ENCODE data around the gene RHBDF2.

- TF ChIP-seq POLR2A (IDR thresholded peaks at IDR 0.05), result no peak
- no peak for TF ChIP-seq CTCF (IDR thresholded peaks at IDR 0.05)
- no peak for TF ChIP-seq POLR2AphosphoS5 (IDR thresholded peaks at IDR 0.05)
Measured at GRCh38 chr17:76500747-76501017, 541 bp downstream of the RHBDF2 start.

Measured in stomach (tissue), 4 donors.